Thoracic aorta (tissue), 2 donors: ENCODE results near the gene CCDC136. TPM values are rescaled to one million over a fixed set of nuclear protein-coding genes. Genes with fewer than 3 reads are reported as not detected.

Experiments
- ATAC-seq: fragments of 150-250 bp; one replicate; pipeline ENCODE4 v1.8.0; 2017; ENCODE audit warnings: low read depth; ENCODE audit not compliant: insufficient number of reproducible peaks, low FRiP score
- DNase-seq: peaks from one replicate; pipeline ENCODE4 v3.0.0-alpha.2; 2020; ENCODE audit warnings: low spot score
- H3K27ac ChIP-seq, 2 donors: fragments of 200-600 bp; sonication (generic); 1 replicate in 1 of 2; 2 replicates in 1 of 2; pipeline ENCODE4 v1.5.1; 2016; ENCODE audit warnings: mild to moderate bottlenecking in 2 of 2, moderate library complexity in 2 of 2
- H3K27me3 ChIP-seq: fragments of 200-600 bp; sonication (generic); replicated peaks from 2 replicates; pipeline ENCODE4 v1.6.0; 2016; ENCODE audit warnings: mild to moderate bottlenecking; ENCODE audit not compliant: insufficient read depth
- H3K36me3 ChIP-seq: fragments of 200-600 bp; sonication (generic); one replicate; pipeline ENCODE4 v1.5.1; 2016
- H3K4me1 ChIP-seq, 2 donors: fragments of 200-600 bp; sonication (generic); 1 replicate in 1 of 2; 2 replicates in 1 of 2; pipeline versions ENCODE4 v1.5.1 to v1.6.0; 2016; ENCODE audit warnings: low read depth in 2 of 2, mild to moderate bottlenecking in 1 of 2; ENCODE audit not compliant: control insufficient read depth in 1 of 2
- H3K4me3 ChIP-seq: fragments of 200-600 bp; sonication (generic); 2 replicates; pipeline ENCODE4 v1.5.1; 2016; ENCODE audit warnings: mild to moderate bottlenecking
- H3K9me3 ChIP-seq: fragments of 200-600 bp; sonication (generic); 2 replicates; pipeline ENCODE4 v1.5.1; 2016
- CTCF ChIP-seq: fragments of 200-600 bp; sonication (generic); IDR thresholded peaks from one replicate; pipeline ENCODE4 v1.5.1; 2019; ENCODE audit warnings: antibody characterized with exemption
- total RNA-seq, 2 donors: library from RNA; depleted of rRNA; stranded (reverse); fragments of >200 nt; gene quantifications; one replicate each; pipeline versions ENCODE4 v1.1.0 to v1.2.3, GENCODE V29; 2016

CCDC136 gene
- total RNA-seq, 2 donors from 2014 or later, result 29.3 to 34.7 TPM

- H3K9me3 ChIP-seq, result no peaks in the 10 kb centered on the region
- ATAC-seq (no peak), DNase-seq (no peak)
- H3K4me1 ChIP-seq, result no peaks in the 10 kb centered on the region
- H3K27ac ChIP-seq, result no peak overlapping the region
- no peaks in the 10 kb centered on the region for H3K27me3 ChIP-seq
- TF ChIP-seq CTCF, result no peak
- H3K36me3 ChIP-seq, result peaks cover 82% of the 10 kb centered on the region
- no peak overlapping the region for H3K4me3 ChIP-seq
Observed at GRCh38 chr7:128847721-128848211, 56.0 kb downstream of the CCDC136 start.

- no peaks in the 10 kb centered on the region for H3K4me1 ChIP-seq
- no peak for DNase-seq
- no peak overlapping the region for H3K4me3 ChIP-seq
- no peak for ATAC-seq
- no peaks in the 10 kb centered on the region for H3K9me3 ChIP-seq
- H3K36me3 ChIP-seq, result peaks cover 82% of the 10 kb centered on the region
- no peak overlapping the region for H3K27ac ChIP-seq
- H3K27me3 ChIP-seq, result no peaks in the 10 kb centered on the region
- TF ChIP-seq CTCF, result no peak
Observed at GRCh38 chr7:128848289-128849155, 56.8 kb downstream of the CCDC136 start.

DNA sequence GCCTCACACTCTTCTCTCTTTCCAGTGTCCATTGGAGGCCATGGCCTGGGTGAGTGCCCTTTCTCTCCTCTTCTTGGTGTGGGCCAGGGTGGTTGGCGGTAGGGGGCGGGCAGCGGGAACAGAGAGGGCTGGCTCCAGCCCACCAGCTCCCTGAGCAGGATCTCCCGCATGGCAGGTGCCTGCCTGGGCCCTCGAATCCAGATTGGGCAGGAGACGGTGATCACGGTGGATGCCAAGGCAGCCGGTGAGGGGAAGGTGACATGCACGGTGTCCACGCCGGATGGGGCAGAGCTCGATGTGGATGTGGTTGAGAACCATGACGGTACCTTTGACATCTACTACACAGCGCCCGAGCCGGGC is 57.4 kb downstream of the CCDC136 start:
- DNase-seq (no peak), ATAC-seq (no peak)
- H3K27me3 ChIP-seq, result no peaks in the 10 kb centered on the region
- peaks cover 82% of the 10 kb centered on the region for H3K36me3 ChIP-seq
- H3K4me3 ChIP-seq, result no peak overlapping the region
- no peaks in the 10 kb centered on the region for H3K4me1 ChIP-seq
- H3K27ac ChIP-seq, result no peak overlapping the region
- TF ChIP-seq CTCF, result no peak
- no peaks in the 10 kb centered on the region for H3K9me3 ChIP-seq

GRCh38 chr7:128849804-128850490 is 58.2 kb downstream of the CCDC136 start:
- Histone ChIP-seq H3K36me3 (peaks cover 82% of the 10 kb centered on the region), H3K4me3 (no peak overlapping the region), H3K27ac (no peak overlapping the region), H3K9me3 (no peaks in the 10 kb centered on the region), H3K27me3 (no peaks in the 10 kb centered on the region), H3K4me1 (no peaks in the 10 kb centered on the region)
- no peak for TF ChIP-seq CTCF
- DNase-seq (no peak), ATAC-seq (no peak)

GRCh38 chr7:128852537-128853254 is 60.9 kb downstream of the CCDC136 start:
- no peaks in the 10 kb centered on the region for H3K27me3 ChIP-seq
- H3K27ac ChIP-seq, result no peak overlapping the region
- no peak for TF ChIP-seq CTCF
- no peak overlapping the region for H3K4me3 ChIP-seq
- DNase-seq, result no peak
- no peaks in the 10 kb centered on the region for H3K4me1 ChIP-seq
- H3K9me3 ChIP-seq, result no peaks in the 10 kb centered on the region
- H3K36me3 ChIP-seq, result peaks cover 86% of the 10 kb centered on the region
- no peak for ATAC-seq
